GM21619 (cell line): ENCODE measurements around the gene MAX.

Experiments used
- ATAC-seq: cut with Tn5 transposase; IDR thresholded peaks from one replicate; pipeline ENCODE4 v1.9.1; 2021; ENCODE audit not compliant: unreplicated experiment

Gene MAX

DNA sequence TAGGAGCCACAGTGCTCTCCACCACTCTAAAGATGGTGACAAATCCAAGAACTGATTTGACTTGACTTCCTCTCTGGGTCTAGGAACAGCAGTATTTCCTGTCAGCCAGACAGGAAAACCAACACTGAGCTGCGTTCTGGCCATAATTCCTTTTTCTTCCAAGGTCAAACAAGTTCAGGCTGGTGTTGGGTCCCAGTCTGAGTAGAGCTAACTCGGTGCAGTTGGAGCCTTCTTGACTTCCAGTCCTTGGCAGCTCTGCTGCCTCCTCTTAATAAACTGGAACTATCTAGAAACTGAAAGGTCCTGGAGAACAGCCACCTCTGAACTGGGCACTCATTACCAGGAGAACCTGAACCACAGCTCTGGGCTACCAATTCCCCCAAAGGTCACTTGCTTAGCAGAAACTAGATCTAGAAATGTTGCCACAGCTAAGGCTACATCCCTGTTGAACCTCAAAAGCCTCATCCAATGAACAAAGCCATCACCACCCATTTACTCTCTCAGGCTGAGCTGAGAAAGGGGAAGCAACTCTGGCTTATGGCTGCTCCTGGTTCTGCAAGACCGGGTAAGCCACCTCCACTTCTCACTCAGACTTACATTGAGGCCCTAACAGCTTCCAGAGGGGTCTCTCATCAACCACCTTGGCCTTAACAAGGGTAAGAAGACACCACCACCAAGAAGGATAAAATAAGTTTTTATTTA lies 27.7 kb downstream of the MAX start:
- ATAC-seq: no peak

DNA sequence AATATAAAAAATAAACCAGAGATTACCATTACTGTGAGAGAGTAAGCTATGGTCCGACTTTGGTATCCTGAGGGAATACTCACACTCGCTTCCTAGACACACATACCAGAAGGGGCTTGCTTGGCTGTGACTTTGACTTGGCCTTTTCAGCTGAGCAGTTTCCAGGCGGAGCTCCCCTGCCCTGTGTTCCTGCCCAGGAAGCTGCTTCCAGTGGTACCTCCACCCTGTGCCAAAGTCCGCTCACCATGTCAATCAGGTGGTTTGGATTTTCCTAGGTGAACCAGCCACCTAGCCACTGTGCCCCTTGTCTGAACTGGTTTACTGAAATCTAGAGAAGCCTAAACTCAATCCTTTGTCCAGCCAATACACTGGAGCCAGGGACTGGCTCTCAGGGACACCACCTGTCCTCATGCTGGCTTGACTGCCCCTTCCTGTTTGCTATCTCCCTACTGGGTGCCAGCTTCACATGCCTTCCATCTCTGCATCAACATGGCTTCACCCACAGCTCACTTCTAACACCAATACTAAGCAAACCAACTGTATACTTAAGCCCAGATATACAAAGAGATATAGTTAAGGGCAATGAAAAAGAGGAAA lies 28.6 kb downstream of the MAX start:
- no peak for ATAC-seq

DNA sequence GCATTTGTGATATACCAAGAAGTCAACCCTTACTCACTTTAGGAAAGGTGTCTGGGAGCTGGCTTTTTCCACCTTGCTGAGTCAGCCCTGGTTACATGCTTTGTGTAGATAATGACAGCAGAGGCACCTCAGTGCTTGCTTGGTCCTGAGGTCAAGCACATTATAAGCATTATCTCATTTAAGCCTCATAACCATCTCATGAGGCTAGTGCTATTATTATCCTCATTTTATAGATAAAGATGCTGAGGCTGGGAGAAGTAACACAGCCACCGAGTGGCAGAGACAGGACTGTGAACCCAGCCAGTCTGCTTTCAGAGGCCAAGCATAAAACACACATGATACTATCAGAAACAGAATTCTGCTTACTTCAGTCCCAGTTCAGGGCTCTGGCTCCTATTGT lies 29.4 kb downstream of the MAX start:
- no peak for ATAC-seq

DNA sequence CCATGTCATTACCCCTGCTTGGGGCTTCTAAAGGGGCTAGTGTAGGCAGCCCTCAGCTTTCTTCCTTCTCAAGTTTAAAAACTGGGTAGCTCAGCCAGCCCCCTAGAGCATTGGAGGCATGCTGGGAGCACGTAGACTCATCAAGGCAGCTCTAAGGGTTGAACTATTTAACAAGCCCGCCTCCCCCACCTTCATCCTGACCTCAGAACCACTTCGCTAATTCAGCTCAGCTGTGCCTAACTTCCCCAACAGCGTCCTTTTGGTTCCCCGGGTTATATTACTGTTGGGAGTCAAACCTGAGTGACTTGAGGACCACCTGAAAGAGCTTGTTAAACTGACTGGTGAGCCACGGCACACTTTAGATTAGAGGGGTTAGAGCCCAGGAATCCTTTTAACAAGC lies 30.1 kb downstream of the MAX start:
- ATAC-seq: no peak

DNA sequence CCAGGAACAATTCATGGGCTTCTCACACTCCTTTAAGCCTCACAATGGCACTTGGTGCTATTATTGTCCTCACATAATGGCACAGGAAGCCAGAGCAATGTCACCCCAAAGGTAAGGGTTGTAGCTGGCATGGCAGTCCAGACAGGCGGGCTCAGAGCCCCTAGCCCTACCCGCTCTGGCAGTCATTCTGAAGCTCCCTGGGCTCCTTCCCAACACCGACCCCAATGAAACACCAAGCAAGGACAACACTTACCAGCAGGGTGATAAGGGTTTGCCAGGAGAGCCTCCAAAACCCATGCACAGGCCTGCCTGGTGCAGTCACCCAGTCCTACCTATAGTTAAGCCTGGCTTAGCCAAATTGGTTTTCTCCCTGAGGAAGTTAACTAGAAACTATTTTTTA lies 30.8 kb downstream of the MAX start:
- ATAC-seq: no peak

DNA sequence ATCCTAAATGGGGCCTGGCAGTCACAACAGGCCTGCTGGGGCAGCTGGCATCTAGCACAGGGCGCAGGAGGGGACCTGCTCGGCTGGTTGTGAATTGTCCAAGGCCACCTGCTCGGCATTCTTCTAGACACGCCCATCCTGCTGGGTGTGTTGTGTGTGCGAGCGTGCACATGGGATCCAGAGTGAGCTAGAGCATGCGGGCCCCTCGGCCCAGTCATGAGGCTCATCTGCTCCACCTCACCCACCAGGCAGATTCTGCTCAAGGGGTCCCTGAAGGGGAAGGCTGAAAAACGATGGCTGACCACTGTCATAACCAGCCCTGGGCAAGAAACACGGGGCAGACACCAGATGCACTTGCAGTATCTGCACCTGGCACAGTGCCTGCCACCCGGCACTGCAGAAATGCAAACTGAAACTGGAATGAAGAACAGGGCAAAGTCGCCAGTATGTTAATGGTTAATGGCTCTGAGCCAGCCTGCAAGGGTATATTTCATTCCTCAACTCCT lies 31.8 kb downstream of the MAX start:
- ATAC-seq: no peak

DNA sequence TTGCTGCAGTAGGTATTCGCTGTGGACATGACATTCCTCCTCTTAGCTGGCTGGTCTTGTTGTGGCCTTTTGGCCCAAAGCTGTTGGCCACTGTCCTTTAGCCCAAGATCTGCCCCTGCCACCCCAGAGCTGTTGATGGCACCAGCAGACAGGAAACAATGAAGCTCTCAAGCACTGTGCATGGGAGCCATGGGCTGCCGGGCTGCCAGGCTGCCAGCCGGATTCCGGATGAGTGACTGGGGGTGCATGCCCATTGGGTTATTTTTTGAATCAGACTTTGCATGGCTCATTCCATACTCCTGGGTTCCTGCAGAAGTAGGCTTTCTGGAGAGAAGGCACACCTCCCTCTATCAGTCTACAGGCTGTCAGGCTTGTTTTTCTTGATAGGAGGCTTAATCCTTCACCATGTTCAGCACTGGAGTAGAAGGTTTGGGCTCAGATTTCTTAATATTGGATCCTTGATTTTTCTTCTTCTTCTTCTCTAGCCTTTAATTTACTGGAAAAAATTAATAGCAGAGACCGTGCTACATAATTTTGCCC lies 32.4 kb downstream of the MAX start:
- no peak for ATAC-seq

DNA sequence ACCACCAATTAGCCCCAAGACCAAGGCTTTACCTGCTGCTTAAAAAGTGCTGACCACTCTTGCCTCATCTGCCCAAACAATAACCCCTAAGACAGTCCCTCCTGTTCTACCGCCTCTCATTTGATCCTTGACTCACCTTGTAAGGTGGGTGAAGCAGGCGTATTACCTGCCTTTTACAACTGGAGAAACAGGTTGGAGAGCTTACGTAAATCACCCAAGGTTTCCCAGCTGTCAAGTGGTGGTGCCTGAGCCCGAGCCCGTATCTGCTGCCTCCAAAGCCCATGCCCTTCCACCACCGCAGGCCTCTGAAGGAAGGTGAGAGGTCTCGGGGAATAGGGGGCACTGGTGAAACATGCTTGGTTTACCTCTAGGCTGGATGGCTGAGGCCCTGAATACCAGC lies 36.6 kb downstream of the MAX start:
- no peak for ATAC-seq

DNA sequence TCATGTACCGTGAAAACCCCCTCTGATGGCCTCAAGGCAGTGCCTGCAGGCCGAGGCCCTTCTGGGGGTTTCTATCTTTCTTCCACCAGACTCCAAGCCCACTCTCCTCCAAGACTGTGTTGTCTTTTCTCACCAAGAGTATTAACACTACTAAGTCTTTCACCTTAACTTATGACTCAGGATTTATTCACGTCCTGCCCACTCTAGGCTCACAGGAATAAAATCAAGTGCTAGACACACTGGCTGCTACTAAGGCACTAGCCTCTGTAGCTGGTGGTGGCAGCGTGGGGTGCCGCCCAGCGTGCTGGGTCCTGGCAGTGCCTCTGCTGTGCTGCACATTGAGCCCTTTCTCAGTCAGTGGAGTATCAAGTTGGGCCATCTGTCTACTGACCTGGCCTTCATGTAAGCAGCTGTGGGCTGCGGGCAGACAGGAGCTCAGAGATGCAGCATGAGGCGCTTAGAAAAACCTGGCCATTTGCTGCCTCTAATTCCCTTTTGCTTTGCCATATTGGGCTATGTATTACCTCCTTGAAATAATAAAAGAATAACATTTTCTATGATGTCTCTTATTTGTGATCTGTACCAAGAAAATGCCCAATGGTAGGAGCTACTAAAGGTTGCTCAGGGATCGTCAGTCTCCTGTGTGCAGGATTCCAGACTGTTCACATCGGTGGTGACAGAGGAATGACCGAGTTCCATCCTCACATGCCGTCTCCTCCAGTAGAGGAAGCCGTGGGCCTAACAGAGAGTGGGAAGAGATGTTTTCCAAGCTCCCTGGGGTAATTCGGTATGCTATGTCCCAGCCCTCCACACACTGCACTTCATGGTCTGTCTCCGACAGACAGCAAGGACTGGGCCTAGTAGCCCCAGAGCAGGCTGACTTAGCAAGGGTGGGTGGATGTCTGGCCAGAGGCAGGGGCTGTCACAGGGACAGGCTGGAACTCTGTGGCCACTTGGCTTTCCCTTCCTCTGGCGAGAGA lies 39.9 kb downstream of the MAX start:
- no peak for ATAC-seq

DNA sequence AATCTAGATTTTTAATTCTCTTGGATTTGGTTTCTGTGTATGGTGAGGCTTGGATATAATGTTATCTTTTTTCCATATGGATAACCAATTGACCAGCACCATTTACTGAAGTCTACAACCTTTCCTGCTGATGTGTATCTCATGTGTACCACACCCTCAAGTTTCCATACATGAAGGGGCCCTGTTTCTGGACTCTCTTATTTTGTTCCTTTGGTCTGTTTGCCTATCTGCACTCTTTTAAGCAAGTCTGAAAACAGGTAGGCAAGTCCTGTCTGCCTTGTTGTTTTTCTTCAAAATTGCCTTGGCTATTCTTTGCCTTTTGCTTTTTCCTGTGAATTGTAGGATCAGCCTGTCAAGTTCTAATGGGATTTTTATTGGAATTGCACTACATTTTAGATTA lies 44.6 kb downstream of the MAX start:
- ATAC-seq: no peak

DNA sequence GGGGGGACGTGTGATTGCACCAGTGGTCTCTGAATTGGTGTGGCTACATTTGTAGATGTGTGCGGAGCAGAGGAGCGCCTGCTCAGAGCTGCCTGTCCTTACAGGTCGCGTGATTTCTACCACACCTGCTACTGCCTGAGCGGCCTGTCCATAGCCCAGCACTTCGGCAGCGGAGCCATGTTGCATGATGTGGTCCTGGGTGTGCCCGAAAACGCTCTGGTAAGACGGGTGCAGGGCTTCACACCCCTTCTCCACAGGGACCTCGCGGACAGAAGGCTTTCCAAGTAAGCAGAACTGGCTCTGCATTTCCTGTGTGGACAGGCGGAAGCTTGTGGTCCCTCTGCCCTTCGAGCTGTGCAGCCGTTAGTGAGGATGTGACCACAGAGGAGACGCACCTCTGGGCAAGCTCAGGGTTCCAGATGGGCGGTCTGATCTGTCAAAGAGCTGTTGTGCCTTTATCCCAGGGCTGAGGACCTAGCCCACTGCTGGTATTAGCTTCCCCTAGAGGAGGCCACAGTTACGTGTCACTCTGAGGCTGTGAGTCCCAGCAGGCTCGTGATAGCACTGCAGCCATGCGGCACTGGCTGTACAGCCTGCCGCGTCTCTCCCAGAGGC lies 47.7 kb downstream of the MAX start:
- no peak for ATAC-seq

DNA sequence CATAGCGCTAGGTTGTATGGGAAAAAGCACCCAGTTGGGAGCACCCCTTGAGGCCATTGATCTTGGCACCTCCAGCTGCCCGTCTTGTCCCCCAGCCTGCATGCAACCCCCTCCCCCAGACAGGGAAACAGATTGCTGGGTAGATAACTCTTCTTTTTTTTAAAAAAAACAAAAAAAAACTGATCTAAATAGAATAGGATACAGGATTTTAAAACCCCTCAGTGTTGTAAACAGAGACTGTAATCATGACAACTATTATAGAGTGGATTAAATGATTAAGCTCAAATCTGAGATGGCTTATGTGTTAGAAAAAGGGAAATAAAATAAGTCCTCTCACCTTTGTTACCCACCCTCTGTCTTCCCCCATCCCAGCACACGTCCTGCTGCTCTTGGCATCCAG lies 48.9 kb downstream of the MAX start:
- no peak for ATAC-seq

DNA sequence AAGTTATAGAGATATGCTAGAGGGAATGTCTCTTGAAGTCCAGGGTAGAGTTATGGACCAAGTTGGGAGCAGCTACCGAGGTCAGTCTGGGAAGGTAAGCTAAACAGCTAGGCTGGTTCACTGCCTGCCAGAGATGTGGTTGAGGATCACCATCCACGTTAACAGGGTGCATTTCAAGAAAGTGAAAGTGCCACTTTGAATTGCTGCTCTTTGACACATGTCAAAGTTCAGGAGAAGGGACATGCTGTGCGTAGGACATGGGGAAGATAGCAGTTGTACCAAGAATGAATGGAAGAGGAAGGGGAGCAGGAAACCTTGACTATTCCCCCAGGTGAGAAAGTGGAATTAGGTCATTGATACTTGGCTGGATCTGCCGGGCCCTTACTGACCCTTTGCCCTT lies 49.5 kb downstream of the MAX start:
- no peak for ATAC-seq

DNA sequence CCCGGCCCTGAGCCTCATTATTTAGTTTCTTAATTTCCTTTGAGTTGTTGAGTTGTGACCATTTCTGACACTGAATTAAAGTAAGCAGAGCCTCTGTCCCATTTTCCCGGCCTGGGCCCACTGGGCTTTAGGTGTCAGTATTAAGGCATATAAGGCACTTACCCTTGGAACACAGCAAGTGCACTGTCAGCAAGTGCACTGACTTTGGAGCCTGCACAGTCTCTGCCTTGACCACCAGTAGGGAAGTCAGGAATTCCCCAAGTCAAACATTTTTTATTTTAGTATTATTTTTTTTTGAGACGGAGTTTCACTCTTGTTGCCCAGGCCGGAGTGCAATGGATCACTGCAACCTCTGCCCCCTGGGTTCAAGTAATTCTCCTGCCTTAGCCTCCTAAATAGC lies 56.6 kb downstream of the MAX start:
- ATAC-seq: no peak

DNA sequence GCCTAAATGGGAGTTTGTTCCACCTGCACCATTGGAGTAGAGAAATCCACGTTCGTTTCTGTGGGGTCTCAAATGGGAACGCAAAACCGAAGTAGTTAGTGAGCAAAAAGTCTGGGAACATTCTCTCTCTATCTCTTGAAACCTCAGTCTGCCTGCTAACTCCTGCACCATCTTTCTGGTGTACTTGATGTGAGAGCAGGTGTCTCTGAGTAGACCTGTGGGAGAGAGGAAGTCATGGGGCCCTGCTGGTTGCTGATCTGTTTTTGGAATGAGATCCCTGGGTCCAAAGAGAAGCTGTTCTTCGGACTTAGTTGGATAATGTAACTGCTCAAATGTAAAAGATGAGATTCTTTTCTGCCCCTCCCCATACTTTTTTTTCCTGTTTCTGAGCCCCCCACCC lies 57.3 kb downstream of the MAX start:
- ATAC-seq: no peak

DNA sequence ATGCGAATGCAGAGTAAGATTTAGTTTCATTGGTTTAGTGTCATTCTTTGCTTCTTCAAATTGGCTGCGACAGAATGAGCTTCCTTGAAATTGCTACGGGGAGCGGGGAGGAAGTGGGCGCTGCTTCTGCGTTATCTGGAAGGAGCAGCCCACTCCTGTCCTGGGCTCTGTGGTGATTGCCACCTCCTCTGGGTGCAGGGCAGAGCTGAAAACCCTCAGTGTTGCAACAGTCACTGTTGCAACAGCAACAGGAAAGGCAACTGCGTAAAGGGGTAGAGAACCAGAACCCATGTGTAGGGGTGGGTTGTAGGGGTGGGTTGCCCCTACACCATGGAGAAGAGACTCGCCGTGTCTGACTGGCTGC lies 57.7 kb downstream of the MAX start:
- no peak for ATAC-seq

DNA sequence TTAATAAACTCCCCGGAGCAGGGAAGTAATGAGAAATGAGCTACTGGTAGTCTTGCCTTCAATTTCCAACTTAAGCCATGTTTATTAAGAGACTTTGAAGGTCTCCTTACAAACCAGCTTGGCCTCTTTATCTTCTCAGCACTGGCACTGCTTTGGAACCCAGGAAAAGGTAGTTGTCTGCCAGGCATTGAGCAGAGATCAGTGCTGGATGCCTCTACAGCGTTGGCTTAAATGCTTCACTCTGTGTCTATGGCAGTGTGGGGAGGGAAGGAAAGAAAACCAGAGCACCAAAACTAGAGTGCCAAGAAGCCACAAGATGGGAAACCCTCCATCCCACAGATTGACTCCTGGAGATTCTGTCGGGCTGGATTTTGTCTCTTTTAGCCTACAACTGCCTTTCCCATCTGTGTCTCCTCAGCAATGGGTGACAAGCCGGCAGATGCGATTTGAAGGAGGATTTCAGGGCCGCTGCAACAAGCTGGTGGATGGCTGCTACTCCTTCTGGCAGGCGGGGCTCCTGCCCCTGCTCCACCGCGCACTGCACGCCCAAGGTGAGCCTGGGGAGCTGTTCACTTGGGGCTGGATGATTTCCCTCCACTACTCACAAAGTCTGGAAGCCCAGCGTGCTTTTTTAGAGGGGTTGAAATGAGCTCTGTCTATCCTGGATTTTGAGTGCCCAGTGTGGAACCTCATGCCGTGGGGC lies 58.3 kb downstream of the MAX start:
- ATAC-seq: no peak

DNA sequence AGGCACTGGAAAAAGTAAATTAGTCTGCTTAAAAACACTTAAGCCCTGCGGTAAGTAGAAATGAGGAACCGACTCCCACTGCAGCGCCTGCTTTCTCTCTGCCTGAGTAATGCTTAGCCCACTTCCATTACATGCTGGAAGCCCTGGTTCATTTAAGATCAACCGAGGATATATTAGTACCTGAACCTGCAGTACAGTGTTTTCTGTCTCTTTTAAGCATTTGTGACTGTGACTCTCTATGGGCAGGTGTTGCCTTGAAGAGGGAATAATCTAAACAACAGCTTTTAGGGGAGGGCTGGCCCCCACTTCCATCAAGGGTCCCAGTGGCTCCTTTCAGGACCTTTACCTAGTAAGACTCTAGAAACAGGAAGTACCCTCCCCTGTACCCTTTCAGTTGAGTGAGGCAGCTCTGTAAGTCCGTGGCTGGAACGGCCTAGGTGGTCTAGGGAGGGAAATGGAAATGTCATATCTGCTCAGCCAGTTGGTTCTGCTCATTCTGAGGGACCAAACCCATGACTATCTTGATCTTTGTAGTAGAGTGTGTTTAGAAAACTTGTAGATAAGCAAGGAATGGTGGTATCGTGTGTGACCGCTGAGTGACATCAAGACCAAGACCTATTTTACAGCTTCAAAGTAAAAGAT lies 59.5 kb downstream of the MAX start:
- ATAC-seq: peak; percentile 72

DNA sequence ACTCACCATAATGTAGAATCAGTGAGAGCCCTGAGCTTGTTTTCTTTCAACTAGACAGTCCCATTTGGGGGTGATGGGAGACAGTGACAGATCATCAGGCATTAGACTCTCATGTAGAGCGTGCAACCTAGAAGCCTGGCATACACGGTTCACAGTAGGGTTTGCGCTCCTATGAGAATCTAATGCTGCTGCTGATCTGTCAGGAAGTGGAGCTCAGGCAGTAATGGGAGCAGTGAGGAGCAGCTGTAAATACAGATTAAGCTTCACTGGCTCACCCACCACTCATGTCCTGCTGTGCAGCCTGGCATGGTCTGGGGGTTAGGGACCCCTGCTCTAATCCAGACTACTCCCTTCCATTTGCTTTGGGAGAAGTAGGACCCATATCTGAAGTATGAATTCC lies 60.0 kb downstream of the MAX start:
- ATAC-seq: no peak

DNA sequence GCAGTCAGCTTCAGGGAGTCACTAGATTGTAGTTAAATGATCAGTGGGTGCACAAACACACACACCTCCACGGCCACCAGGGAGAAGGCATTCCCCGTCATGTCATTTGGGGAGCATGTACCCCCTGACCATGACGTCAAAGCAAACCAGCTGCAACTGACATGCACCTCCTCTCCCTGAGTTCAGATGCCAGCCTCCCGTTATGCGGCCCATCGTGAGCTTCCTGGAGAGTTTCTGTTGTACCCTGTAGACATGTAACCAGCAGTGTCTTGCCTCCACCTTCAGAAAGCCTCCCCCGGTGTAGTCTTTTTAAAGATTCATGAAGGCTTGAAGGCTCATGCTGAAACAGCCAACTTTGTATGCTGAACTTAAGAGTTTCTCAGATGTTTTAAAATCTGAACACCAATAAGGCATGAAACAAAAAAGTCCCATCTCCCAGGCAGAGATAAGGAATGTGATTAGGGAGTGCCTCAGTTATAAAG lies 60.8 kb downstream of the MAX start:
- ATAC-seq: no peak
